ENCODE data around the gene ADCY4.
A peak's percentile ranks its signal among the peaks of the same experiment; 100 is the strongest.

The ADCY4 gene

GRCh38 chr14:24300326-24300980, 34.4 kb downstream of the ADCY4 start:
- in situ Hi-C loops (cut with HindIII; ENCODE audit: low sequenced_read_pairs): no loop called here
- H3K4me3 ChIP-seq (ENCODE audit: low read depth, low read length): peak overlapping the region; percentile 92
- TF ChIP-seq CTCF (IDR thresholded peaks at IDR 0.05; ENCODE audit: low read depth, low read length): no peak
- no peak for DNase-seq (ENCODE audit: low read depth, low spot score)

- in situ Hi-C loops (cut with HindIII; ENCODE audit: low sequenced_read_pairs): no loop called here
- no peak for TF ChIP-seq CTCF (IDR thresholded peaks at IDR 0.05; ENCODE audit: low read depth, low read length)
- DNase-seq (ENCODE audit: low read depth, low spot score): peak; percentile 89
These were observed 35.3 kb downstream of the ADCY4 start, which contains the start of the genes DHRS1 and NOP9 for GRCh38 chr14:24299255-24300191. DHRS1 (minus strand) TSS chr14:24299780; CDS start chr14:24299106, 674 bp downstream. NOP9 (plus strand) TSS chr14:24299850; CDS start chr14:24299955, 105 bp downstream.

GRCh38 chr14:24298892-24299254, 36.0 kb downstream of the ADCY4 start:
- peak overlapping the region; percentile 92 for H3K4me3 ChIP-seq (ENCODE audit: low read depth, low read length)
- in situ Hi-C loops (cut with HindIII; ENCODE audit: low sequenced_read_pairs): no loop called here
- peak; percentile 54 for DNase-seq (ENCODE audit: low read depth, low spot score)
- TF ChIP-seq CTCF (IDR thresholded peaks at IDR 0.05; ENCODE audit: low read depth, low read length): no peak

More at GRCh38 chr14:24299255-24300191, 35.3 kb downstream of the ADCY4 start, which contains the start of the genes DHRS1 and NOP9:
- peak within 1 kb of the TSS; percentile 92 for H3K4me3 ChIP-seq (ENCODE audit: low read depth, low read length)

GRCh38 chr14:24297190-24297964, 37.5 kb downstream of the ADCY4 start:
- peak; percentile 61 for TF ChIP-seq CTCF (IDR thresholded peaks at IDR 0.05; ENCODE audit: low read depth, low read length)
- no peak overlapping the region for H3K4me3 ChIP-seq (ENCODE audit: low read depth, low read length)
- in situ Hi-C loops (cut with HindIII; ENCODE audit: low sequenced_read_pairs): no loop called here
- no peak for DNase-seq (ENCODE audit: low read depth, low spot score)

- peak; percentile 77 for TF ChIP-seq CTCF (IDR thresholded peaks at IDR 0.05; ENCODE audit: low read depth, low read length)
- in situ Hi-C loops (cut with HindIII; ENCODE audit: low sequenced_read_pairs): no loop called here
- DNase-seq (ENCODE audit: low read depth, low spot score): peak; percentile 91
- H3K4me3 ChIP-seq (ENCODE audit: low read depth, low read length): no peak overlapping the region
These were observed 38.3 kb downstream of the ADCY4 start for GRCh38 chr14:24296341-24297157.

Data from astrocyte of the spinal cord (primary cell).